A673 (cell line): ENCODE data around the gene TIPIN.

Experiments
- CTCF ChIP-seq: fragments of 300-800, 200-600 bp; sonication (generic); conservative IDR thresholded peaks from 2 replicates; pipeline ENCODE4 v1.5.1; 2017; ENCODE audit warnings: low read depth, mild to moderate bottlenecking, antibody characterized with exemption, low read length, moderate library complexity, mixed read lengths
- EZH2 ChIP-seq: fragments of 200-600 bp; sonication (generic); IDR thresholded peaks from 2 replicates; pipeline ENCODE4 v1.6.1; 2017; ENCODE audit warnings: borderline replicate concordance, low read depth, mild to moderate bottlenecking, mixed read lengths, antibody characterized with exemption, low read length; ENCODE audit not compliant: poor library complexity, severe bottlenecking

GRCh38 chr15:66389098-66389858 lies 32.8 kb upstream of the TIPIN start:
- no peak for TF ChIP-seq CTCF
- no peak for TF ChIP-seq EZH2
